IMR-90 (cell line): ENCODE results near the gene TPD52L2. TPM values are rescaled to one million over a fixed set of nuclear protein-coding genes. Genes with fewer than 3 reads are reported as not detected.

Source experiments
- ATAC-seq: fragments of 200-7000 bp; cut with Tn5 transposase; 2 replicates; pipeline ENCODE4 v1.9.1; 2020; ENCODE audit warnings: low read depth, mild to moderate bottlenecking, moderate library complexity
- BruUV-seq: library from RNA; stranded (reverse); fragments of 400-500 nt; replicated peaks from 2 replicates; lab custom pipeline; 2021; lab: Mats Ljungman, UMichigan
- CTCF ChIA-PET: fragments of 300-600 bp; formaldehyde crosslinking; extraction: SDS; loops from one replicate; lab custom pipeline; 2021; ENCODE audit warnings: antibody characterized with exemption; lab: Yijun Ruan, JAX
- POLR2A ChIA-PET: fragments of 300-600 bp; sonication (Branson Sonifier 250); formaldehyde crosslinking; loops from one replicate; lab custom pipeline; 2022; ENCODE audit warnings: antibody characterized with exemption; ENCODE audit not compliant: unreplicated experiment; lab: Charles Lee
- DNase-seq: peaks from one replicate; pipeline ENCODE4 v3.0.0; 2013
- H2AFZ ChIP-seq: replicated peaks from 2 replicates; pipeline ENCODE3; 2013; ENCODE audit warnings: low read length, mild to moderate bottlenecking; ENCODE audit not compliant: poor library complexity
- H2AK5ac ChIP-seq: 2 replicates; pipeline ENCODE4 v1.6.1; 2013; ENCODE audit warnings: low read depth, low read length, inconsistent platforms
- H2AK9ac ChIP-seq: replicated peaks from 2 replicates; pipeline ENCODE3; 2013; ENCODE audit warnings: mild to moderate bottlenecking, low read depth, low read length, moderate library complexity; ENCODE audit not compliant: poor library complexity
- H2BK120ac ChIP-seq: 2 replicates; pipeline ENCODE4 v1.6.1; 2013; ENCODE audit warnings: low read depth, low read length, inconsistent platforms
- H2BK15ac ChIP-seq: 3 replicates; pipeline ENCODE4 v1.6.1; 2013; ENCODE audit warnings: low read depth, low read length, inconsistent platforms
- H2BK20ac ChIP-seq: 2 replicates; pipeline ENCODE4 v1.6.1; 2013; ENCODE audit warnings: low read depth, mild to moderate bottlenecking, inconsistent platforms, low read length, moderate library complexity
- H2BK5ac ChIP-seq: 2 replicates; pipeline ENCODE4 v1.6.1; 2013; ENCODE audit warnings: mild to moderate bottlenecking, low read depth, low read length, inconsistent platforms; ENCODE audit not compliant: poor library complexity, severe bottlenecking
- H3K14ac ChIP-seq: replicated peaks from 2 replicates; pipeline ENCODE4 v1.6.1; 2013; ENCODE audit warnings: low read depth, low read length, inconsistent platforms
- H3K18ac ChIP-seq: 2 replicates; pipeline ENCODE4 v1.6.1; 2013; ENCODE audit warnings: low read depth, low read length, control low read depth
- H3K23ac ChIP-seq: 2 replicates; pipeline ENCODE4 v1.6.1; 2013; ENCODE audit warnings: low read depth, low read length, inconsistent platforms
- H3K27ac ChIP-seq: 2 replicates; pipeline ENCODE4 v1.5.1; 2013; ENCODE audit warnings: mild to moderate bottlenecking, control low read depth, low read length; ENCODE audit not compliant: insufficient read depth
- H3K27me3 ChIP-seq: 2 replicates; pipeline ENCODE4 v1.6.1; 2013; ENCODE audit warnings: low read length; ENCODE audit not compliant: control insufficient read depth, insufficient read depth
- H3K36me3 ChIP-seq: 2 replicates; pipeline ENCODE4 v1.6.1; 2013; ENCODE audit warnings: low read length, mixed read lengths; ENCODE audit not compliant: control insufficient read depth, insufficient read depth
- H3K4ac ChIP-seq: 2 replicates; pipeline ENCODE4 v1.6.1; 2013; ENCODE audit warnings: low read depth, low read length, inconsistent platforms
- H3K4me1 ChIP-seq: 2 replicates; pipeline ENCODE4 v1.6.1; 2013; ENCODE audit warnings: low read length, mixed read lengths; ENCODE audit not compliant: control insufficient read depth, insufficient read depth
- H3K4me2 ChIP-seq: 2 replicates; pipeline ENCODE4 v1.6.1; 2013; ENCODE audit warnings: low read depth, mild to moderate bottlenecking, control low read depth, low read length, moderate library complexity
- H3K4me3 ChIP-seq: 2 replicates; pipeline ENCODE4 v1.5.1; 2013; ENCODE audit warnings: low read depth, mild to moderate bottlenecking, control low read depth, low read length, moderate library complexity; ENCODE audit not compliant: insufficient read depth
- H3K56ac ChIP-seq: 2 replicates; pipeline ENCODE4 v1.6.1; 2013; ENCODE audit warnings: low read length, inconsistent platforms; ENCODE audit not compliant: insufficient read depth; ENCODE audit errors: extremely low read depth
- H3K79me1 ChIP-seq, 2 experiments: 2 replicates each; pipeline ENCODE4 v1.6.1; 2013; ENCODE audit warnings: low read length in 2 of 2, inconsistent platforms in 1 of 2, low read depth in 1 of 2
- H3K9ac ChIP-seq: 2 replicates; pipeline ENCODE4 v1.6.1; 2013; ENCODE audit warnings: low read depth, low read length, control low read depth
- H3K9me1 ChIP-seq: 2 replicates; pipeline ENCODE4 v1.6.1; 2013; ENCODE audit warnings: low read length, inconsistent platforms; ENCODE audit not compliant: insufficient read depth
- H3K9me3 ChIP-seq: 2 replicates; pipeline ENCODE4 v1.6.1; 2013; ENCODE audit warnings: low read length; ENCODE audit not compliant: control insufficient read depth, insufficient read depth
- H4K20me1 ChIP-seq: 2 replicates; pipeline ENCODE4 v1.6.1; 2013; ENCODE audit warnings: low read length, inconsistent platforms; ENCODE audit not compliant: insufficient read depth
- H4K5ac ChIP-seq: 2 replicates; pipeline ENCODE4 v1.6.1; 2013; ENCODE audit warnings: mild to moderate bottlenecking, low read depth, low read length, control low read depth
- H4K8ac ChIP-seq, 2 experiments: 2 replicates each; pipeline ENCODE4 v1.6.1; 2013; ENCODE audit warnings: low read depth in 2 of 2, low read length in 2 of 2, control low read depth in 1 of 2, inconsistent platforms in 1 of 2
- H4K91ac ChIP-seq: 2 replicates; pipeline ENCODE4 v1.6.1; 2013; ENCODE audit warnings: low read depth, low read length, inconsistent platforms; ENCODE audit not compliant: insufficient read depth
- FOS ChIP-seq: fragments of 150-350 bp; IDR thresholded peaks from 2 replicates; pipeline ENCODE4 v1.6.1; 2016; ENCODE audit warnings: low read depth, low read length
- POLR2A ChIP-seq: IDR thresholded peaks from 2 replicates; pipeline ENCODE4 v1.6.1; 2012; ENCODE audit warnings: mild to moderate bottlenecking, low read depth, low read length
- RAD21 ChIP-seq: IDR thresholded peaks from 2 replicates; pipeline ENCODE4 v1.6.1; 2012; ENCODE audit warnings: low read length, improper control_type of control experiment
- RCOR1 ChIP-seq: IDR thresholded peaks from 2 replicates; pipeline ENCODE4 v1.6.1; 2012; ENCODE audit warnings: mild to moderate bottlenecking, low read length, improper control_type of control experiment; ENCODE audit not compliant: insufficient replicate concordance
- WGBS, 2 experiments: methylation state at CpG; one replicate each; pipeline versions ENCODE4 v1.1.5 to v1.1.7; 2013; ENCODE audit warnings: missing lambda C conversion rate in 2 of 2; ENCODE audit not compliant: insufficient read length in 1 of 2; ENCODE audit errors: extremely low coverage in 2 of 2; 5-methylcytosine and 5-hydroxymethylcytosine counted together
- dilution Hi-C: fragments of 300-500 bp; cut with HindIII; formaldehyde crosslinking; loops from one replicate; pipeline ENCODE4 v1.14.3; 2018; ENCODE audit warnings: low sequenced_read_pairs; ENCODE audit not compliant: unreplicated experiment
- in situ Hi-C: fragments of 300-500 bp; cut with MboI; formaldehyde crosslinking; loops from 3 replicates; pipeline ENCODE4 v1.14.3; 2019; ENCODE audit warnings: low sequenced_read_pairs, inconsistent platforms, mixed read lengths
- intact Hi-C: fragments of 100-400 bp; cut with micrococcal nuclease; formaldehyde crosslinking; loops from 2 replicates; pipeline ENCODE4 v1.10.0; 2022
- polyA plus RNA-seq, 3 experiments: library from polyadenylated mRNA; depleted of rRNA; stranded (reverse); fragments of >200 nt; gene quantifications; 2 replicates each; pipeline ENCODE4 v1.2.3, GENCODE V29; 2012; ENCODE audit warnings: low replicate concordance in 1 of 3
- total RNA-seq: library from RNA; depleted of rRNA; stranded (reverse); fragments of >200 nt; gene quantifications from 2 replicates; pipeline ENCODE4 v1.2.3, GENCODE V29; 2012
- TF ChIP-seq, protein P1 (sequence below): fragments of 150-350 bp; IDR thresholded peaks from 2 replicates; pipeline ENCODE4 v1.6.1; 2016; ENCODE audit warnings: low read depth, mild to moderate bottlenecking, low read length, moderate library complexity, borderline replicate concordance

Gene TPD52L2
- total and polyA plus RNA-seq, 2 of the 4 experiments (the other 2 are of a cell fraction): 113 to 189 TPM

DNA sequence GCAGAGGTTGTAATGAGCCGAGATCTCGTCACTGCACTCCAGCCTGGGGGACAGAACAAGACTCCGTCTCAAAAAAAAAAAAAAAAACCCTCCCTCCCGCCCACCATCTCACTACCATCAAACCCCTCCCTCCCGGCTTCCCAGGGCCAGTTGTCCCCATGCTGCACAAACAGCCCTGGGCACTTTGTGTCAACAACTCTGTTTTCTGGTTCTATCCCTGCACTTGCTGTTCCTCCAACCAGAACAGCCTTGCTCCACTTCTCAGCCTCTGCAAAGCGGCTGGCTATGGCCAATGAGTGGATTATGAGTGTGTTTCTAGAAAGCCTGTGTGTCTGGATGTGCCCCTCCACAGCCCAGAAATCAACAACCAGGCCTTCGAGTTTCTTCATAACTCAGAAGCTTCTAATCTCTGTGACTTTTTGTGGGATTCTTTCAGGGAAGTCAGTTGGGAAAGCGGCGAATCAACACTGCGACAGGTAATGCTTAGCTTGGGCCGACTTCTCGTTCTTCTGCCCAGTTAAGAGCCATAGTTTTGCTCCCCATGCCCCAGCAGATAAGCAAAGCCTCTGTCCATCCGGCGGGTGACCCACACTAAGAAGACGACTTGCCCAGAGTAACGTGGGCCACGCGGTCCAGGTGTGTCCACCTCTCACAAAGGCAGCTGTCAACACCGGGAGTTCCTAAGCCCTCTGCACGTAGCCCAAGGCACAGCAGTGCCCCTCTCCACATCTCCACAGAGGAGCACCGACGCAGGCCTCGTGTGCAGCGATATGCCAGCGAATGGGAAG lies 39.5 kb upstream of the TPD52L2 start:
- Histone ChIP-seq H3K9me3 (no peaks in the 10 kb centered on the region), H4K5ac (no peak overlapping the region), H2AFZ (no peak overlapping the region), H3K14ac (no peak overlapping the region), H2BK20ac (no peak overlapping the region), H2BK15ac (no peak overlapping the region), H3K36me3 (0 out of 2 replicates have a peak, but pooled peaks cover 3% of the 10 kb centered on the region), H3K4ac (no peak overlapping the region), H3K79me1 (peaks cover 29 to 77% of the 10 kb centered on the region in 2 experiments), H3K56ac (no peak overlapping the region), H2BK120ac (no peak overlapping the region), H3K27ac (no peak overlapping the region), H2BK5ac (no peak overlapping the region), H3K4me1 (peaks cover 18% of the 10 kb centered on the region), H4K91ac (no peak overlapping the region), H2AK9ac (no peak overlapping the region), H2AK5ac (no peak overlapping the region; the same call in 1 of the 2 replicates), H3K27me3 (no peaks in the 10 kb centered on the region), H3K4me2 (no peak overlapping the region), H3K9ac (no peak overlapping the region), H3K9me1 (peaks cover 21% of the 10 kb centered on the region), H3K18ac (no peak overlapping the region), H4K20me1 (peaks cover 52% of the 10 kb centered on the region), H3K23ac (no peak overlapping the region), H4K8ac (no peak overlapping the region), H3K4me3 (no peak overlapping the region)
- in situ Hi-C loops (no loop called here), intact Hi-C loops (no loop called here), dilution Hi-C loops (no loop called here)
- TF ChIP-seq FOS: no peak
- no peak for TF ChIP-seq RCOR1
- no peak for TF ChIP-seq RAD21
- TF ChIP-seq, protein P1, sequence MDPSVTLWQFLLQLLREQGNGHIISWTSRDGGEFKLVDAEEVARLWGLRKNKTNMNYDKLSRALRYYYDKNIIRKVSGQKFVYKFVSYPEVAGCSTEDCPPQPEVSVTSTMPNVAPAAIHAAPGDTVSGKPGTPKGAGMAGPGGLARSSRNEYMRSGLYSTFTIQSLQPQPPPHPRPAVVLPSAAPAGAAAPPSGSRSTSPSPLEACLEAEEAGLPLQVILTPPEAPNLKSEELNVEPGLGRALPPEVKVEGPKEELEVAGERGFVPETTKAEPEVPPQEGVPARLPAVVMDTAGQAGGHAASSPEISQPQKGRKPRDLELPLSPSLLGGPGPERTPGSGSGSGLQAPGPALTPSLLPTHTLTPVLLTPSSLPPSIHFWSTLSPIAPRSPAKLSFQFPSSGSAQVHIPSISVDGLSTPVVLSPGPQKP: no peak
- no peak for TF ChIP-seq POLR2A
- no TSS peak for BruUV-seq
- POLR2A ChIA-PET: no interaction called here
- no peak for ATAC-seq
- CTCF ChIA-PET: no interaction called here
- DNase-seq: no peak
- 98% methylated on average over 5 of the region's 25 CpGs; no CpG with 5 or more reads in 1 of the 2 experiments for WGBS, 2 experiments
